Tibial artery (tissue), 4 donors: ENCODE measurements around the gene TAS2R1.

Experiments used
- DNase-seq, 2 donors: peaks; one replicate each; pipeline ENCODE4 v3.0.0-alpha.2; 2019
- H3K27ac ChIP-seq, 2 donors: fragments of 200-600 bp; sonication (generic) in 1 of 2; 1 replicate in 1 of 2; 2 replicates in 1 of 2; pipeline ENCODE4 v1.5.1; 2018 to 2019; ENCODE audit warnings: mild to moderate bottlenecking in 1 of 2
- H3K27me3 ChIP-seq, 2 donors: fragments of 200-600 bp; sonication (generic) in 1 of 2; one replicate each; pipeline versions ENCODE4 v1.5.1 to v1.6.0; 2016 to 2019
- H3K36me3 ChIP-seq, 3 donors: fragments of 200-600 bp; sonication (generic) in 2 of 3; one replicate each; pipeline ENCODE4 v1.5.1; 2016 to 2019; ENCODE audit warnings: mild to moderate bottlenecking in 2 of 3
- H3K4me1 ChIP-seq, 4 donors: fragments of 200-600 bp; sonication (generic) in 2 of 4; 1 replicate in 3 of 4; 2 replicates in 1 of 4; pipeline ENCODE4 v1.5.1; 2016 to 2019
- H3K4me3 ChIP-seq, 2 donors: fragments of 200-600 bp; sonication (generic) in 1 of 2; 1 replicate in 1 of 2; 2 replicates in 1 of 2; pipeline ENCODE4 v1.5.1; 2018 to 2019; ENCODE audit warnings: mild to moderate bottlenecking in 2 of 2
- H3K9me3 ChIP-seq, 3 donors: fragments of 200-600 bp; sonication (generic) in 1 of 3; one replicate each; pipeline ENCODE4 v1.5.1; 2016 to 2019
- CTCF ChIP-seq, 2 experiments: fragments of 200-600 bp in 1 of 2; fragments of 450-650 bp in 1 of 2; IDR thresholded peaks; one replicate each; pipeline ENCODE4 v1.5.1; 2017 to 2019; ENCODE audit warnings: antibody characterized with exemption in 2 of 2, mild to moderate bottlenecking in 1 of 2, moderate library complexity in 1 of 2
- intact Hi-C: fragments of 100-400 bp; cut with DNase I; formaldehyde crosslinking; loops from one replicate; pipeline ENCODE4 v1.15.0; 2023; ENCODE audit warnings: low total_unique reads

The TAS2R1 gene

GRCh38 chr5:9627541-9627940, 2.6 kb downstream of the TAS2R1 start:
- Histone ChIP-seq H3K4me1 (peaks cover 0 to 10% (median 0%) of the 10 kb centered on the region in 4 donors), H3K27ac (no peak overlapping the region), H3K36me3 (no peaks in the 10 kb centered on the region), H3K4me3 (no peak overlapping the region), H3K27me3 (no peaks in the 10 kb centered on the region), H3K9me3 (no peaks in the 10 kb centered on the region)
- intact Hi-C loops: no loop called here
- DNase-seq: no peak
- TF ChIP-seq CTCF (IDR thresholded peaks at IDR 0.05): no peak

DNA sequence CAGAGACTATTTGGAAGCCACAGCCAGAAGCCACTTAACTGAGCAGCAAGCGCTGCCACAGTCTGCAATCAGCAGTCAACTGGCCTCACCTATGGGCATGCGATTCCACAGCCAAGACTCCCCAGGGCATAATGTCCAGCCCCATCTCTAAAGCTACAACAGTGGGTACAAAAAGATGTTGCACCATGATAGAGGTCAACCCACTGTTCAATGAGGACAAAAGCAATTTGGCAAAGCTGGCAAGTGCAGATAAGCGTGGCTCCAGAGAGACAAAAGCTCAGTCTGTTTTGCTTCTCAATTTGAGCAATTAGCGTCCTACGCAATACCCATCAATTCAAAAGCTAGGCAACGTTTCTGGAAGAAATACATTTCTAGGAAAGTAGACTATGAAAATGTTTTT, 3.2 kb downstream of the TAS2R1 start:
- no peak for TF ChIP-seq CTCF (IDR thresholded peaks at IDR 0.05)
- no peak for DNase-seq
- H3K4me3 ChIP-seq: no peak overlapping the region
- no peaks in the 10 kb centered on the region for H3K36me3 ChIP-seq
- H3K4me1 ChIP-seq: peaks cover 0 to 16% (median 0%) of the 10 kb centered on the region in 4 donors
- no peak overlapping the region for H3K27ac ChIP-seq
- intact Hi-C loops: no loop called here
- H3K9me3 ChIP-seq: no peaks in the 10 kb centered on the region
- H3K27me3 ChIP-seq: no peaks in the 10 kb centered on the region

DNA sequence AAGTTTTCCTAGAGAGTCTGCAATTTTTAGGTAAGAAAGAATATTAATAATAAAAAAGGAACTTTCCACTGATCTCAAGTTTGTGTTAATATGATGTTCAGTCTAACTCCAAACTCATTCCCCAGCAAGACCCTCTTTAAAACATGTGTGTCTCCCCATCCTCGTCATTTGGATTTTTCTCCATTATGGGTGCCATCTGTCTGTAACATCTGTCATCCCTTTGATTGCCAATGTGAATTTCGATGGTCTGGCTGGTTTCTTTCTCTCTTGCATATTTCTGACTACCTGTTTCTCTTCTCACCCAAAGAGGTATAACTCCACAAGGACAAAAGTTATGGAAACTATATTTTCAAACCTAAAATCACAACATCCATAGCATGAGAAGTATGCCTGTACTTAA, 4.4 kb downstream of the TAS2R1 start:
- intact Hi-C loops: no loop called here
- Histone ChIP-seq H3K9me3 (no peaks in the 10 kb centered on the region), H3K27me3 (no peaks in the 10 kb centered on the region), H3K36me3 (no peaks in the 10 kb centered on the region), H3K4me1 (peaks cover 0 to 28% (median 5%) of the 10 kb centered on the region in 4 donors), H3K27ac (no peak overlapping the region), H3K4me3 (no peak overlapping the region)
- DNase-seq: no peak
- TF ChIP-seq CTCF (IDR thresholded peaks at IDR 0.05): no peak

DNA sequence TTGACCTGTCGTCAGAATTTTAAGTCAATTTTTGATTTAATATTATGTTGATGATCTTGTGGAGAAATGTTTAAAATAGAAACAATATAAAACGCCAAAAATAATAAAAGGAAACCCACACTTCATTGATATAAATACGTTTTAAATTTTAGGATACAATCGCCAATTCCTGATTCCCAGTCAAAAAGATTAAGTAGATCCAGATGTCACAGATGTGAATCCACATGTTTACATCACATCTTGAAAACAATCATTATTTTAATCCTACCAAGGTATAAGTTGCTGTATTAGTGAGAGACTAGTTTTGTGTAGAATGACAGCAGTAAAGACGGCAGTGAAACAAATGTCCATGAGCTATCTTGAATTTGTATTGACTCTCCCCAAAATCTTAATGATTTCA, 4.9 kb downstream of the TAS2R1 start:
- no peak for DNase-seq
- H3K36me3 ChIP-seq: no peaks in the 10 kb centered on the region
- H3K4me3 ChIP-seq: no peak overlapping the region
- H3K9me3 ChIP-seq: no peaks in the 10 kb centered on the region
- intact Hi-C loops: no loop called here
- no peaks in the 10 kb centered on the region for H3K27me3 ChIP-seq
- no peak overlapping the region for H3K27ac ChIP-seq
- TF ChIP-seq CTCF (IDR thresholded peaks at IDR 0.05): no peak
- peaks cover 0 to 31% (median 5%) of the 10 kb centered on the region in 4 donors for H3K4me1 ChIP-seq

DNA sequence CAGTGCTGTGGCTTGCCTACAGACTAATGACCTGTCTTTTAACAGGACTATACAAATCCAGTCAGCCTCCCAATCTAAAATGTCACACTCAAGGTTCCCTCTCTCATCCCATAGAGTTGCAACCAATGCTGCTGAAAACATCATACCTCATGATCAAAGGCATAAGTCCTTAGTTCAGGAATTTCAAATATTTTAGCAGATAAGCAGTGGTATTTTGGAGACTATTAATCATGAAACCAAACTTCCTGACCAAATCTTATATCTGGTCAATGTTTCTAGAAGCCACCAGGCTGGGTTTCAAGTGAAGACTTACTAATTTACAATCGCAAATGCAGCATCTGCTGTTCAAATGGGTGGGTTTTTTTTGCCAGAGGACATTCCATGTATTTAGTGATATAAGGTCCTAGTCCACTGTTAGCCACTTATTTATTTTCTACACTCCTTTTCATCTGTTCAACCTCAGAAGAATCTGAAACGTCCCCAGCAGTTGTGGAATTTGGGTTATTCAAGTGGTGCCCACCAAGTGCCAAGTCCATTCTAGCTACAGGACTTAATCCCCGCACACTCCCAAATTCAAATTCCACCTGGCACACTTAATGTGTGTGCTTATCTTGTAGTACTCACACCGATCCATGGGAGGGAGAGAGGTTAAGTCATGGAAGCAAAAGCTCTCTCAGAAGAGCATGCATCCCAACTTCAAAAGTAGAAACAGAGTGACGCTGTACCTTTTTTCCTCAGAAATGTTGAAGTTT, 5.8 kb downstream of the TAS2R1 start:
- Histone ChIP-seq H3K27ac (no peak overlapping the region), H3K36me3 (no peaks in the 10 kb centered on the region), H3K9me3 (no peaks in the 10 kb centered on the region), H3K4me3 (no peak overlapping the region), H3K27me3 (no peaks in the 10 kb centered on the region), H3K4me1 (peaks cover 0 to 40% (median 5%) of the 10 kb centered on the region in 4 donors)
- DNase-seq: no peak
- intact Hi-C loops: no loop called here
- no peak for TF ChIP-seq CTCF (IDR thresholded peaks at IDR 0.05)
